GM12892 (cell line): ENCODE results near the gene MAML3.

Experiments
- POLR2AphosphoS5 ChIP-seq: IDR thresholded peaks from 2 replicates; pipeline ENCODE4 v1.6.1; 2011; ENCODE audit warnings: low read depth, low read length, control low read depth
- TAF1 ChIP-seq: IDR thresholded peaks from 2 replicates; pipeline ENCODE4 v1.6.1; 2011; ENCODE audit warnings: low read depth, mild to moderate bottlenecking, control low read depth, low read length, borderline replicate concordance

- TF ChIP-seq TAF1 (no peak), POLR2AphosphoS5 (no peak)
Measured at GRCh38 chr4:139685180-139685579, 468.8 kb downstream of the MAML3 start.
